ENCODE measurements around the gene NDUFA13.

NDUFA13 gene

DNA sequence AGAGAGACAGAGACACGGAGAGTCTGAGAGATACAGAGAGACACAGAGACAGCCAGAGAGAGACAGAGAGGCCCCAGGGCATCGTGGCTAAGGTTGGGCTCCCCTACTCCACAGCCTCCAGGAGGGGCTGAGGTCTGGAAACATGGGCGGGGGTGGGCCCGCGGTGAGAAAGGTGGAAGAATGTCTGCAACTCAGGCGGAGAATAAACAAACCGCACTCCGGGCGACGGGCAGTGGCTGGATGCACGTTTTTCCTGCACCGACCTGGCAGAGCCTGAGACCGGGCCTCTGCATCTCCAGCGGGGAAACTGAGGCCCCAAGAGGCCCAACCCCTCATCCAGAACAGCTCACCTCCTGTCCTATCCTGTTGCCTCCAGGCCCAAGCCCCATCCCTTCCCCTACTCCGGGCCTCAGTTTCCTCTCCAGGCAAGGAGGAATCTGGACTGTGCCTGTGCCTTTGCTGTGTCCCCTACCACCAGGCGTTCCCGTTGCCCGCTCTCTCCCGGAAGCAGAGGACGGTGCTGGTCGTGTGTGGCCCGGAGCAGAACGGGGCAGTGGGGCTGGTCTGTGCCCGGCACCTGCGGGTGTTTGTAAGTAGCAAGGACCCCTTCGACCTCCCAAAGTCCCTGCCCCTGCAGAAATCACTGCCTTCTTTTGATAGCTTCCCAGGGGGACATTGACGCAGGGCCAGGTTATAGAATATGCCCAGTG is 18.7 kb downstream of the NDUFA13 start:
- DNase-seq = no peak

DNA sequence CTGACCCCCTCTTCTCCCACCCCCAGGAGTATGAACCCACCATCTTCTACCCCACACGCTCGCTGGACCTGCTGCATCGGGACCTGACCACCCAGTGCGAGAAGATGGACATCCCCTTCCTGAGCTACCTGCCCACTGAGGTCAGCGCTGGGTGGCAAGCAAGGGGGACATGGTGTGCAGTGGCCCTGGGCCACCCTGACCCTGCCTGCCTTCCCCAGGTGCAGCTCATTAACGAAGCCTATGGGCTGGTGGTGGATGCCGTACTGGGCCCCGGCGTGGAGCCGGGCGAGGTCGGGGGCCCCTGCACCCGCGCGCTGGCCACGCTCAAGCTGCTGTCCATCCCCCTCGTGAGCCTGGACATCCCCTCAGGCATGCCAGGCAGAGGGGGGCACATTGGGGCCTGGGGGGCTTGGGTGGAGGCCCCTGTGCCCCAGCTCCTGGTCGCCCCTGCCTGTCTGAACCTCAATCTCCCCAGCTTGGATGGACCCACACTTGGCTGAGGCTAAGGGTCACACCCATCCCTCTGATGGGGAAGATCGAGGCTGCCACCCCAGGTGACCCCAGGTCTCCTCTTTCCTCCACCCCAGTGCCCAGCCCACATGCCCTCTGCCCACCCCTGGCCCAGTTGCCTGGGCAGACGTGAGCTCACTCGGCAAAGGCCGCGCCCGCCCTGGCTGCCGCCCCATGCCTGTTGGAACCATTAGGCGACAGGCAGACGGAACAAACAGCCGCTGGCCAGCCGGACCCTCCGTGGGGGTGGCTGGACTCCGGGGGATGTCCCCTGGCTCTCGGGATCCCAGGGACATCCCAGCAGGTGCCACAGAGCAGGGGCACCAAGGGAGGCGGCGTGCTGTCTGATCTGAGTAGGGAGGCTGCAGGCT is 19.5 kb downstream of the NDUFA13 start:
- DNase-seq = no peak

DNA sequence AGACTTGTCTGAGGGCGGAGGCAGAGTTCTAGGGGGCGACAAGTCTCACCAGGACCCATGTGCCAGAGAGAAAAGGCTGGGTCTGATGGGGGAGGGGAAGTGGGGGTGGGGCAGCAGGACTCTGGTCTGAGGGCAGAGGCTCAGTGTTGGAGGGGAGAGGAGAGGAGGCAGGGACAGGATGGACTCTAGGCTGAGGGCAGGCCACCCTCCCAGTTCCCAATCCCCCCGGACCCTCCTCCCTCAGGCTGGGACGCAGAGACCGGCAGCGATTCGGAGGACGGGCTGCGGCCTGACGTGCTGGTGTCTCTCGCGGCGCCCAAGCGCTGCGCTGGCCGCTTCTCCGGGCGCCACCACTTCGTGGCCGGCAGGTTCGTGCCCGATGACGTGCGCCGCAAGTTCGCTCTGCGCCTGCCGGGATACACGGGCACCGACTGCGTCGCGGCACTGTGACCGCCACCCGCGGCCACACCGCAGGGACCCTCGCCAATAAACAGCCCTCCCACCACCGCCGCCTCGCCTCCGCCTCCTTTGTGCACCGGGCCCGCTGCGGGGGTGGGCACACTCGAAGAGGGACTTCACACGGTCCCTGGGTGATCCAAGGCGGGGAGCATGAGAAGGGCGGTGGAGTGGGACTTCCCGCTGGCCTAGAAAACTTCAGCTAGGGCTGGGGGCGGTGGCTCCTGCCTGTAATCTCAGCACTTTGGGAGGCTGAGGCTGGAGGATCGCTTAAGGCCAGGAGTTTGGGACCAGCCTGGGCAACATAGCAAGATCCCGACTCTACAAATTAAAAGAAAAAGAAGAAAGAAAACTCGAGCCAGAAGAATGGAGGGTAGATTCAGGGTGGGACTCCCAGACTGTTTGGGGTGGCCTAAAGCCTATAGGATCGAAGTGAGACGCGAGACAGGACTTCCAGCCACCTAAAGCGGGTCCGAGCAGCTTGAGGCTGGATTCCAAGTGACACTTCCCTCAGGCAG is 21.3 kb downstream of the NDUFA13 start:
- DNase-seq = no peak

DNA sequence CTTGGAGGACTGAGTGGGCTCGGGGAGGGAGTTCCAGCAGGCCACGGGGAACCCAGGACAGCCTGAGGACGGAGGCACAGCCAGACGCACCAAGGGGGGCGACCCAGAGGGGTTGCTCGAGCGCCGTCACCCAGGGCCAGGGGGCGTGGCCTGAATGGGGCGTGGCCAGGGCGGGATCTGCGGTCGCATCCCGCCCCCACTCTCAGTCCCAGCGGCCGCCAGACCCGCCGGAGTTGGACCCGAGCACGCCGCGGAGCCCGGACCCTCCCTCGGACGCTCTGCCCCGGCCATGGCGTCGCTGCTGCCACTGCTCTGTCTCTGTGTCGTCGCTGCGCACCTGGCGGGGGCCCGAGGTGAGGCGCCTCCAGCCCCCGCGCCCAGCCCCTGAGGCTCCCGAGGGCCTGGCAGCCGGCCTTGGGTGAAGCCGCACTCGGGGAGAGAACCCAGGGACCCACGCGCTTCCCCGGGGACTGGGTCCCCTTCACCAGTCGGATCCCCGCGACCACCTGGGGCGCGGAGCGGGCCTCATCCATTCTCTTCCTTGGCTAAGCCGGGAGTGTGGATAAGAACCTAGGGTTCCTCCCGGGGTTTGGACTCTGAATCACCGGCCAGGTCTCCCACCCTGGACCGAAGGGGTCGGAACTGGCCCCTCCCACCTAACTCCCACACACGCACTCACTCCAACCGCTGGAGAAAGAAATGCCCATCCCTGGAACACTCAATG is 22.2 kb downstream of the NDUFA13 start, which contains the start of gene CILP2:
TSS of gene CILP2 (plus strand) at position 205 of the 724 bp plus-strand sequence. CDS start at position 290, 85 bp downstream.
- DNase-seq = peak; percentile 48

DNA sequence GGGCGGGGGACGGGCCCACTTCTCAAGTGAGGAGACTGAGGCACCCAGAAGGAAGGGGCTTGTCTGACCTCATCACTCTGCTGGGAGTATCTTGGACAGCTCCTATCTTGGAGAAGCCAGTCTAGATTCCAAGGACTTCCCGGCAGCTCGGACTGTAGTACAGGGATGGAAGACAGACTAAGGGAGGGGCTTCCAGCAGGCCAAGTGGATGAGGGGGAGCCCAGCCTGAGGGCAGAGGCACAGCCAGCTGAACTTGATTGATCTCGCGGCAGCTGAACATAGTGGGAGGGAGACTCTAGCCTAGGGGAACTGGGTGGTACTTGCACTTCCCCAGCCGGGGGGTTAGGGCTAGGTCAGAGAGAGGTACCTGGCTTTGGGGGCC is 22.8 kb downstream of the NDUFA13 start:
- no peak for DNase-seq

DNA sequence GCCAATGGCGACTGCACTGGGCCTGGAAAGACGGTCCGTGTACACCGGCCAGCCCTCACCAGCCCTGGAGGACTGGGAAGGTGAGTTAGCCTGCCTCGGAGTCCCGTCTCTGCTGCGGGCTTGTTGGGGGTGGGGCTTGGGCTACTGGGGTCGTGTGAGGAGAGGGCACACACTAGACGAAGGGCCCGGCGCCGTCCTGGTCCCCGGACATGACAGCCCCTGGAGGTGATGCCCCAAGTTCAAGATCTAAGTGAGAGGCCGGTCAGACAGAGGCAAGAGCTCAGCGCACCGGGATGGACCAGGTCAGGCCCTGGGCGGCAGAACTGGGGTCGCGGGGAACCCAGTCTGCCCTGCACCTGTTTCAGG is 23.7 kb downstream of the NDUFA13 start:
- no peak for DNase-seq

DNA sequence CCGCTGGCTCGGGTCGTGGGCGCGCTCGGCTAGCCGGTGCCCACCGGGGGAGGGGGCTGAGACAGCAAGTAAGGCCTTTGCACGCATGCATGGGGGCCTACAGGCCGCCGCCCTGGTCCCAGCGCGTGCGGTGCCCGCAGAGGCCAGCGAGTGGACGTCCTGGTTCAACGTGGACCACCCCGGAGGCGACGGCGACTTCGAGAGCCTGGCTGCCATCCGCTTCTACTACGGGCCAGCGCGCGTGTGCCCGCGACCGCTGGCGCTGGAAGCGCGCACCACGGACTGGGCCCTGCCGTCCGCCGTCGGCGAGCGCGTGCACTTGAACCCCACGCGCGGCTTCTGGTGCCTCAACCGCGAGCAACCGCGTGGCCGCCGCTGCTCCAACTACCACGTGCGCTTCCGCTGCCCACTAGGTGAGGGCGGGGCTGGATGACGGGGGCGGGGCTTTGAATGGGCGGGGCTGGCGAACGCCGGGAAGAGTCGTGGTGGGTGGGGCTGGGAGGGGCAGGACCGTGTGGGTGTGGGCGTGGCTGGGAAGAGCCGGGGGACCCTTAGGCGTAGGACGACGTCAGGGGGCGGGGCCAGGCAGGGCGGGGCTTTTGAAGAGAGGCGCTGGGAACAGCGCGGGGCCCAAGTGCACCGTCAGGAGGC is 24.2 kb downstream of the NDUFA13 start:
- peak; percentile 93 for DNase-seq

DNA sequence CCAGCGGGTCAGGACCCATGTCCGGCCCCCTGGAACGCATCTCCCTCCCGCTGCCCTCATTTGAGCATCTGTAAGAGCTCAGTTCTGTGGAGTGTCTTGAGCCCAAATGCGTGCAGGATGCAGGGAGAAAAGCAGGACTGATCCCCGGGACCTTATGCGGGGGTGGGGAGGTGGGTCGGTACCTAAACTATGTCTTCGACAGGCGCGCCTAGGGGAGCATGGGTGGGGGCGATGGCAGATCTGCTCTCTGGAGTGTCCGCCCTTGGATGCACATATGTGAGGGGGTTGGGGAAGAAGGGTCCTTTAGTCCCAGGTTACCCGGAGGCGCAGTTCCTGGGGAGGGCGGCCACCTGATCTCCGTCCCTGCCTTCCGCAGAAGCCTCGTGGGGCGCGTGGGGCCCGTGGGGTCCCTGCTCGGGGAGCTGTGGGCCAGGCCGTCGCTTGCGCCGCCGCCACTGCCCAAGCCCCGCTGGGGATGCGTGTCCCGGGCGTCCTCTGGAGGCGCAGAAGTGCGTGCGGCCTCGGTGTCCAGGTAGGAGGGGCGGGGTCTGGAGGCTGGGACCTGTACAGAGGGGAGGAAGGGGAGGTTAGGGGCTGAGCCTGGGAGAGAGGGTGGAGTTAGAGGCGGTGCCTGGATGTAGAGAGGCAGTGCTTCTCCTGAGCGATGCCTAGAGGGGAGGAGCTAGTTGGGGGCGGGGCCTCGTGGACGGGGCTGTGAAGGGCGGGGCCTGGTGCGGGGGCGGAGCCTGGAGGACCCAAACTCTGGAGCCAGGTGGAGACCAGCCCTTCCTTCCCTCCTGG is 24.9 kb downstream of the NDUFA13 start:
- DNase-seq = peak; percentile 78

DNA sequence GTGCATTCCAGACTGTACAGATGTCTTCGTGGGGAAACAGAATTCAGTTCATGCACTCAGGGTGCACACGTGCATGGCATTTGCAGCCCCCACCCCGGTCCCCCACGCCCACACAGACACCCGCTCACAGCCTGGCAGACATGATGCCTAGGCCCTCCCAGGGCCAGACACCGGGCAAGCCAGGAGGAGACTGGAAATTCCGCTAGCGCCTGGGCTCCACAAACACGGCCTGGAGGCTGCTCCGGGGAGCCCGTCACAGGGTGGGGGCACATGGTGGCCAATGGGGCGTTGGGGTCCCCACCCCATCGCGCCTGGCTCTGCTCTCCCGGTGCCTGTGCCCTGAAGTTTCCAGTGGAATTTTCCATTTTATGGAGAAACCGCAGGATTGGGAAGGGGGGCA is 25.6 kb downstream of the NDUFA13 start:
- DNase-seq = no peak

DNA sequence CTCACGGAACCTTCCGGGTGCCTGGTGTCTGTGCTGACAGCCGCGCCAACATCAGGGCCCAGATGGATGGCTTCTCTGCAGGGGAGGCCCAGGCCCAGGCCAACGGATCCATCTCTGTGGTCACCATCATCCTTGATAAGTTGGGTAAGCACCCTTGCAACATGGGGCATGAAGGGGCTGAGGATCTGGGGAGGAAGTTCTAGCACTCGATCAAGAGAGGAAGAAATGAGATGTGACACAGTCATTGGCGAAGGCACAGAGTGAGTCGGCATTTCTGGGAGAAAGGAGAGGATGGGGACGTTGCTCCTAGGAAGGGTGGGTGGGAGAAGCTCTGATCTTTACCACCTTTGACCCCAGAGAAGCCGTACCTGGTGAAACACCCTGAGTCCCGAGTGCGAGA is 26.5 kb downstream of the NDUFA13 start:
- DNase-seq = peak; percentile 54

DNA sequence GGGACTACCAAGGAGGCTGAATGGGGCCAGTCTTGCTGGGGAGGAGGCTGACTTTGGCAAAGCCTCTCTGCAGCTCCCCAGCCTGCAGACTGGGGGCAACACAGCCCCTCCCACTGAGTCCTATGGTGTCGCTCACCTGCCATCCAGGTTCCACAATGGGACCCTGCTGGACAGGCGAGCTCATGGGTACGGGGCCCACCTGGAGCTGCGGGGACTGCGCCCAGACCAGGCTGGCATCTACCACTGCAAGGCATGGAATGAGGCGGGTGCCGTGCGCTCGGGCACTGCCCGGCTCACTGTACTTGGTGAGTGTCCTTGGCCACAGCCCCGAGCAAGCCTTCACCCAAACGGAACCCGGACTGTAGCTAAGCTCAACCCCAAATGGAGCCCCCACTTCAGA is 27.1 kb downstream of the NDUFA13 start:
- no peak for DNase-seq

DNA sequence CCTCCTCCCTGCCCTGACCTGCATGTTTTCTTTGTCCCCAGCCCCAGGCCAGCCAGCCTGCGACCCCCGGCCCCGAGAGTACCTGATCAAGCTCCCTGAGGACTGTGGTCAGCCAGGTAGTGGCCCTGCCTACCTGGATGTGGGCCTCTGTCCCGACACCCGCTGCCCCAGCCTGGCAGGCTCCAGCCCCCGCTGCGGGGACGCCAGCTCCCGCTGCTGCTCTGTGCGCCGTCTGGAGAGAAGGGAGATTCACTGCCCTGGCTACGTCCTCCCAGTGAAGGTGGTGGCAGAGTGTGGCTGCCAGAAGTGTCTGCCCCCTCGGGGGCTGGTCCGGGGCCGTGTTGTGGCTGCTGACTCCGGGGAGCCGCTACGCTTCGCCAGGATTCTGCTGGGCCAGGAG is 27.6 kb downstream of the NDUFA13 start:
- no peak for DNase-seq

DNA sequence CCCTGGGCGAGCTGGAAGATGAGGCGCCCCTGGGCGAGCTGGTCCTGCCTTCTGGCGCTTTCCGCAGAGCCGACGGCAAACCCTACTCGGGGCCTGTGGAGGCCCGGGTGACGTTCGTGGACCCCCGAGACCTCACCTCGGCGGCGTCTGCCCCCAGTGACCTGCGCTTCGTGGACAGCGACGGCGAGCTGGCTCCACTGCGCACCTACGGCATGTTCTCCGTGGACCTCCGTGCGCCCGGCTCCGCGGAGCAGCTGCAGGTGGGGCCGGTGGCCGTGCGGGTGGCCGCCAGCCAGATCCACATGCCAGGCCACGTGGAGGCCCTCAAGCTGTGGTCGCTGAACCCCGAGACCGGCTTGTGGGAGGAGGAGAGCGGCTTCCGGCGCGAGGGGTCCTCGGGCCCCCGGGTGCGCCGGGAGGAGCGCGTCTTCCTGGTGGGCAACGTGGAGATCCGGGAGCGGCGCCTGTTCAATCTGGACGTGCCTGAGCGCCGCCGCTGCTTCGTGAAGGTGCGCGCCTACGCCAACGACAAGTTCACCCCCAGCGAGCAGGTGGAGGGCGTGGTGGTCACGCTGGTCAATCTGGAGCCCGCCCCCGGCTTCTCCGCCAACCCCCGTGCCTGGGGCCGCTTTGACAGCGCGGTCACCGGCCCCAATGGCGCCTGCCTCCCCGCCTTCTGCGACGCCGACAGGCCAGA is 28.4 kb downstream of the NDUFA13 start:
- no peak for DNase-seq

DNA sequence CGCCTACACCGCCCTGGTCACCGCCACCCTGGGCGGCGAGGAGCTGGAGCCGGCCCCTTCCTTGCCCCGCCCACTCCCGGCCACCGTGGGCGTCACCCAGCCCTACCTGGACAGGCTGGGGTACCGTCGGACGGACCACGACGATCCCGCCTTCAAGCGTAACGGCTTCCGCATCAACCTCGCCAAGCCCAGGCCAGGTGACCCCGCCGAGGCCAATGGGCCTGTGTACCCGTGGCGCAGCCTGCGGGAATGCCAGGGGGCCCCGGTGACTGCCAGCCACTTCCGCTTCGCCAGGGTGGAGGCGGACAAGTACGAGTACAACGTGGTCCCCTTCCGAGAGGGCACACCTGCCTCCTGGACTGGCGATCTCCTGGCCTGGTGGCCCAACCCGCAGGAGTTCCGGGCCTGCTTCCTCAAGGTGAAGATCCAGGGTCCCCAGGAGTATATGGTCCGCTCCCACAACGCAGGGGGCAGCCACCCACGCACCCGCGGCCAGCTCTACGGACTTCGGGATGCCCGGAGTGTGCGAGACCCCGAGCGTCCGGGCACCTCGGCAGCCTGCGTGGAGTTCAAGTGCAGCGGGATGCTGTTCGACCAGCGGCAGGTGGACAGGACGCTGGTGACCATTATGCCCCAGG is 29.0 kb downstream of the NDUFA13 start:
- DNase-seq = no peak

DNA sequence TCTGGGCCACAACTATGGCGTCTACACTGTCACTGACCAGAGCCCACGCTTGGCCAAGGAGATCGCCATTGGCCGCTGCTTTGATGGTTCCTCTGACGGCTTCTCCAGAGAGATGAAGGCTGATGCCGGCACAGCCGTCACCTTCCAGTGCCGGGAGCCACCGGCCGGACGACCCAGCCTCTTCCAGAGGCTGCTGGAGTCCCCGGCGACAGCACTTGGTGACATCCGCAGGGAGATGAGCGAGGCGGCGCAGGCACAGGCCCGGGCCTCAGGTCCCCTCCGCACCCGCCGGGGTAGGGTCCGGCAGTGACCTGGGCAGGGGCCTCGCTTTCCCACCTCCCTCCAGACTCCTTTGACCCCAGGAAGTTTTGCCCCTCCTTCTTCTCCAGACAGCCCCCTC is 29.7 kb downstream of the NDUFA13 start:
- no peak for DNase-seq

DNA sequence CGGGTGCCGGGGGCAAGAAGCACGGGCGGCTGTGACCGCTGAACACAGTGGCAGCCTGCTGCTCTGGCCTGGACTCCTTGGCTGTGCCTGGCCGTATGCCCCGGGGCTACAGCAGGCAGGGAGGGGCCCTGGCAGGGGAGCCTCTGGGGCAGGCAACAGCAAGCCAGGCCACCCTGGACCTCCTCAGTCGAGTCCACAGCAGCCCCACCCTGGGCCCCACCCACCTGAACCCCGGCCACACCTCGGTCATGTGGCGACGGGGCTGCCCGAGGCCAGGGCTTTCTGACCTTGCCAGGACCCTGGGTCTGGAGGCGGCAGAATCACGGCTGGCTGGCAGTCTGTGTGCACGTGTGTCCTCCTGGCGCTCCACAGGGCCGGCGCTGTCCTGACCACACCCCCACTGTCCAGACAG is 30.7 kb downstream of the NDUFA13 start:
- no peak for DNase-seq

DNA sequence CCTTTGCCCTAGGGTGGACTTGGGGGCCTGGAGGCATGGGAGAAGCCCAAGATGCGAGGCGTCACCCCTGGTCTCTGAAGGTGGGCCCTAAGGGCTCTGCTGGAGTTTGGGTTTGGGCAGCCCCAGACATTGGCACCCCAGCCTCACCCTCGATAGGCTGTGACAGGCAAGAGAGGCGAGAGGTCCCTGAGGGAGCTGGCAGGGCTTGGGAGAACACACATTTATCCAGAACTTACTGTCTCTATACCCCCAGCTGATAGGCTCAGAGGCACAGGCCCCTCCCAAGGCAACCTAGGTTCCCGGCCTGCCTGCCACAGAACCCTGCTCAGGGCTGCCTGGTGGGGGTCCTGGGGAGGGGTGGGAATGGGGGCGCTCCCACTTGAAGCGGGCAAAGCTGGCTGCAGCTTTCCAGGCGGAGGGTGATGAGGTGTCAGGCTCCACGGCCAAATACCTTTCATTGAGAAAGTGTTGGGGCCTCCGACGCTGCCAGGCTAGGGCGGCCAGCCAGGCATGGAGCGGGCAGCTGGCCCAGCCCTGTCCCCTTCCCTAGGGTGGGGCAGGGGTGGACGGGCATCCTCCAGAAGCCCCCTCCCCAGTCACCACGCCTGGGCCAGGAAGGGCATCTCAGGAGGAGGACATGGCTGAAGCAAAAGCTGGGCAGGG is 31.8 kb downstream of the NDUFA13 start:
- no peak for DNase-seq

DNA sequence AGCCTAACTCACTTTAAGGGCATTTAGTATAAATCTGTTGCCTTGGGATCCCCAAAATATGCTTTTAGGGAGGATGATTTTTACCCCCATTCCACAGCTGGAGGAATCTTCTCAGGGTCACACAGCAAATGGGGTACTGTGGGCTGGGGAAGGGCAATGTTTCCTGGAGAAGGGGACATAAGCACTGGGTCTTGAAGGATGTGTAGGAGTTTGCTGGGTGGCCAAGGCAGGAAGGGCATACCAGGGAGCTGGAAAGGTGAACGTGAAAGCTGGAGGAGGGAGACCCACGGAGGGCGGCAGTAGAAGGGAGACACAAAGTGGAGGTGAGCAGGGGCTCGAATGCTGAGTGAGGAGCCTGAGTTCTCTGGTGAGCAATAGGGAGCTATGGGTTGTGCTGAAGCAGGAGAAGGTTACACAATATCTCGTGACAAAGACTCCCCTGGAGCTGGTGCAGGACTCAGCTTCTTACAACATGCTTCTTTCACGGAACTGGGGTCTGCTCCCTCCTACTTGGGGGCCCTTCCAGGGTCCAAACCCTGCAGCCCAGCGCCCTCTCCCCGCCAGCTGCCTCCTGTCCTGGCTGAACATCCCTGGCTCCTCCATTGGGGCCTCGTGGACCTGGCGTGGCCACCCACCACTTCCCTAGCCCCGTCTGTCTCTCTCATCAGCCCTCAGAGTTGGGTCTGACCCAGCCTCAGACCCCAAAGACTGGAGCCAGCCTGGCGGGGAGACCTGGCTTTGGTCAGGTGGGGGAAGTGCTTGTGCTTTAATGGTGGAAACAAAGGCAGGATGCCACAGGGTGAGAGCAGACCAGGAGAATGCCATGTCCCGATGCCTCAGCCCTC is 33.1 kb downstream of the NDUFA13 start:
- DNase-seq = no peak
